Tibial artery (tissue), 4 donors: ENCODE results near the gene RETREG1.

Experiments
- DNase-seq, 2 donors: peaks; one replicate each; pipeline ENCODE4 v3.0.0-alpha.2; 2019
- H3K27ac ChIP-seq, 2 donors: fragments of 200-600 bp; sonication (generic) in 1 of 2; 1 replicate in 1 of 2; 2 replicates in 1 of 2; pipeline ENCODE4 v1.5.1; 2018 to 2019; ENCODE audit warnings: mild to moderate bottlenecking in 1 of 2
- H3K27me3 ChIP-seq, 2 donors: fragments of 200-600 bp; sonication (generic) in 1 of 2; one replicate each; pipeline versions ENCODE4 v1.5.1 to v1.6.0; 2016 to 2019
- H3K36me3 ChIP-seq, 3 donors: fragments of 200-600 bp; sonication (generic) in 2 of 3; one replicate each; pipeline ENCODE4 v1.5.1; 2016 to 2019; ENCODE audit warnings: mild to moderate bottlenecking in 2 of 3
- H3K4me1 ChIP-seq, 4 donors: fragments of 200-600 bp; sonication (generic) in 2 of 4; 1 replicate in 3 of 4; 2 replicates in 1 of 4; pipeline ENCODE4 v1.5.1; 2016 to 2019
- H3K4me3 ChIP-seq, 2 donors: fragments of 200-600 bp; sonication (generic) in 1 of 2; 1 replicate in 1 of 2; 2 replicates in 1 of 2; pipeline ENCODE4 v1.5.1; 2018 to 2019; ENCODE audit warnings: mild to moderate bottlenecking in 2 of 2
- H3K9me3 ChIP-seq, 3 donors: fragments of 200-600 bp; sonication (generic) in 1 of 3; one replicate each; pipeline ENCODE4 v1.5.1; 2016 to 2019
- intact Hi-C: fragments of 100-400 bp; cut with DNase I; formaldehyde crosslinking; loops from one replicate; pipeline ENCODE4 v1.15.0; 2023; ENCODE audit warnings: low total_unique reads
- TF ChIP-seq, protein P1 (sequence below), 2 experiments: fragments of 200-600 bp in 1 of 2; fragments of 450-650 bp in 1 of 2; IDR thresholded peaks; one replicate each; pipeline ENCODE4 v1.5.1; 2017 to 2019; ENCODE audit warnings: antibody characterized with exemption in 2 of 2, mild to moderate bottlenecking in 1 of 2, moderate library complexity in 1 of 2

The RETREG1 gene, protein sequence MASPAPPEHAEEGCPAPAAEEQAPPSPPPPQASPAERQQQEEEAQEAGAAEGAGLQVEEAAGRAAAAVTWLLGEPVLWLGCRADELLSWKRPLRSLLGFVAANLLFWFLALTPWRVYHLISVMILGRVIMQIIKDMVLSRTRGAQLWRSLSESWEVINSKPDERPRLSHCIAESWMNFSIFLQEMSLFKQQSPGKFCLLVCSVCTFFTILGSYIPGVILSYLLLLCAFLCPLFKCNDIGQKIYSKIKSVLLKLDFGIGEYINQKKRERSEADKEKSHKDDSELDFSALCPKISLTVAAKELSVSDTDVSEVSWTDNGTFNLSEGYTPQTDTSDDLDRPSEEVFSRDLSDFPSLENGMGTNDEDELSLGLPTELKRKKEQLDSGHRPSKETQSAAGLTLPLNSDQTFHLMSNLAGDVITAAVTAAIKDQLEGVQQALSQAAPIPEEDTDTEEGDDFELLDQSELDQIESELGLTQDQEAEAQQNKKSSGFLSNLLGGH

GRCh38 chr5:16616536-16617273, at the start of gene RETREG1:
Gene RETREG1 (minus strand): TSS chr5:16616997. CDS start chr5:16616971, 26 bp downstream.
- H3K27me3 ChIP-seq: peaks cover 0 to 2% of the 10 kb centered on the region in 2 donors
- peak within 1 kb of the TSS; percentile 53 to 66 for H3K4me3 ChIP-seq
- H3K27ac ChIP-seq: peak within 1 kb of the TSS; percentile 13 to 17
- H3K36me3 ChIP-seq: no peaks in the 10 kb centered on the region
- peaks cover 4 to 14% (median 10%) of the 10 kb centered on the region in 4 donors for H3K4me1 ChIP-seq
- DNase-seq: peak; percentile 45 to 71
- intact Hi-C loops: loop anchor here (5.0 kb wide), 1 partner anchor 1621 kb away; no protein-coding TSS in a partner anchor
- no peaks in the 10 kb centered on the region for H3K9me3 ChIP-seq
- TF ChIP-seq, protein P1, sequence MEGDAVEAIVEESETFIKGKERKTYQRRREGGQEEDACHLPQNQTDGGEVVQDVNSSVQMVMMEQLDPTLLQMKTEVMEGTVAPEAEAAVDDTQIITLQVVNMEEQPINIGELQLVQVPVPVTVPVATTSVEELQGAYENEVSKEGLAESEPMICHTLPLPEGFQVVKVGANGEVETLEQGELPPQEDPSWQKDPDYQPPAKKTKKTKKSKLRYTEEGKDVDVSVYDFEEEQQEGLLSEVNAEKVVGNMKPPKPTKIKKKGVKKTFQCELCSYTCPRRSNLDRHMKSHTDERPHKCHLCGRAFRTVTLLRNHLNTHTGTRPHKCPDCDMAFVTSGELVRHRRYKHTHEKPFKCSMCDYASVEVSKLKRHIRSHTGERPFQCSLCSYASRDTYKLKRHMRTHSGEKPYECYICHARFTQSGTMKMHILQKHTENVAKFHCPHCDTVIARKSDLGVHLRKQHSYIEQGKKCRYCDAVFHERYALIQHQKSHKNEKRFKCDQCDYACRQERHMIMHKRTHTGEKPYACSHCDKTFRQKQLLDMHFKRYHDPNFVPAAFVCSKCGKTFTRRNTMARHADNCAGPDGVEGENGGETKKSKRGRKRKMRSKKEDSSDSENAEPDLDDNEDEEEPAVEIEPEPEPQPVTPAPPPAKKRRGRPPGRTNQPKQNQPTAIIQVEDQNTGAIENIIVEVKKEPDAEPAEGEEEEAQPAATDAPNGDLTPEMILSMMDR (IDR thresholded peaks at IDR 0.05): no peak

DNA sequence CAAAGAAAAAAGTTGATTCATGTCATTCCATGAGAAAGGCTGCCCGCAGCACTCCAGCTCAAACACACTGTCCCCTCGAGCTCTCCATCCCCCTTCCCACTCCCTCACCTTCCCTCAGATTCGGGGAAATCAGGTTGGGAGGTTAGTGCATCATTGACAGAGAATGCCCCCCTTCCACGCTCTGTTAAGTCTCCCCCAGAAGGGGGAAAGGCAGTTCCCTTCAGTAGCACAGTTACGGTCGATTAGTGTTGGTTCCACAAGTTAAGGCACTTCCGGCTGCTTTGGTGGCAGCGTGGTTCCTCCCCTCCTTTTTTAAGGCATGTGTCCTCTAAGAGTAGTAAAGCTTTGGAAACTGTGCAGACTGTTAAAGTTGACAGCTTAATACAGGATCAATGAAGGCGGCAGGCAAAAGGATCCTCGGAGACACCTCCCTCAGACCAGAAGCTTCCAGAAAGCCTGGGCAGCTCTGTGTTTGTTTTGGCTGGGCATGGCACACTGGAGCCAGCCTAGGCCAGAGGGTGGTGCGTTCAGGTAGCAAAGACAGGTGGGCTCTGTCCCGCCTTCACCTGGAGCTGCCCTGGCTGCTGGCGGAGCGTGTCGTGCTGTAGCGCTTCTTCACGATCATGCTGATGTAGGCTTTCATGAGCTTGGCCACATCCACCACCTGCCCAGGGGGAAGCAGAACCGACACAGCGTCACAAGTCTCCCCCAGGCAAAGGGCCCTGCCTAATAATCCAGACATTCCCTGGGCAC, 49.5 kb upstream of the RETREG1 start:
- Histone ChIP-seq H3K27me3 (no peaks in the 10 kb centered on the region), H3K4me3 (no peak overlapping the region), H3K27ac (no peak overlapping the region), H3K36me3 (peaks cover 23 to 47% (median 27%) of the 10 kb centered on the region in 3 donors), H3K9me3 (no peaks in the 10 kb centered on the region), H3K4me1 (no peaks in the 10 kb centered on the region)
- intact Hi-C loops: no loop called here
- TF ChIP-seq, protein P1 (IDR thresholded peaks at IDR 0.05): no peak
- no peak for DNase-seq

GRCh38 chr5:16665601-16666000, 48.8 kb upstream of the RETREG1 start:
- TF ChIP-seq, protein P1 (IDR thresholded peaks at IDR 0.05): no peak
- DNase-seq: no peak
- Histone ChIP-seq H3K9me3 (no peaks in the 10 kb centered on the region), H3K36me3 (peaks cover 18 to 40% (median 20%) of the 10 kb centered on the region in 3 donors), H3K4me1 (no peaks in the 10 kb centered on the region), H3K4me3 (no peak overlapping the region), H3K27me3 (no peaks in the 10 kb centered on the region), H3K27ac (no peak overlapping the region)
- intact Hi-C loops: no loop called here

DNA sequence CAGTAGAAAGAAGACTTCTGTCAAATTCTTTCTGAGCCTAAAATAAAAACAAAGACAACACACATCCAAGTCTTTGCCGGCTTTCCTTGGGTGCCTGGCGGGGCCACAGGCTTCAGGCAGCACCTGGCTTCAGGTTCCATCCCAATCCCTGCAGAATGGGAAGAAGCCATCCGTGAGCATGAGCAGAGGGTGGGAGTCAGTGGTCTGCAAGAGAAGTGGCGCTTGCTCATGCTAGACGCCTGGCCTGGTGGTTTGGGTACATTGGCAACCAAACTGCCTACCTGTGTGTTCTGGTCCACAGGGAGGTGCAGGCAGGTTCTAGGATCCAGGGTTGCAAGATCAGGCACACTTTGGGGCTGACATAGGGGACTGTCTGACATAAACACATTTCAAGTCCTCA, 47.6 kb upstream of the RETREG1 start:
- Histone ChIP-seq H3K4me1 (no peaks in the 10 kb centered on the region), H3K36me3 (peaks cover 15 to 36% (median 17%) of the 10 kb centered on the region in 3 donors), H3K4me3 (no peak overlapping the region), H3K27me3 (no peaks in the 10 kb centered on the region), H3K27ac (no peak overlapping the region), H3K9me3 (no peaks in the 10 kb centered on the region)
- TF ChIP-seq, protein P1 (IDR thresholded peaks at IDR 0.05): no peak
- intact Hi-C loops: no loop called here
- no peak for DNase-seq

DNA sequence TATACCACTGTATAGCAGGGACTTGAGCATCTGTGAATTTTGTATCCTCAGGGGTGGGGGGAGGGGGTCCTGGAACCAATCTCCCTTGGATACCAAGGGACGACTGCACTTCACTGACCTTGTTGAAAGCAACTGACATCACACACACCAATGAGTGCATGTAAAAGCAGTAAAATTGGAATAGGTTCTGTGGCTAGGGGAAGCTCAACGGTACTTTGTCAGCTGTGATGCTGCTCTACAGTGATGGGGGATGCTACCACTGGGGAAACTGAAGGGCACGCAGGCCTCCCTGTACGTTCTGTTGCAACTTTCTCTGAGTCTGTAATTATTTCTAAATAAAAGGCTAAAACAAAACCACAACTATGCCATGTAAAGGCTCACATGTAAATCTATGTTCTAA, 47.0 kb upstream of the RETREG1 start:
- Histone ChIP-seq H3K9me3 (no peaks in the 10 kb centered on the region), H3K27ac (no peak overlapping the region), H3K4me3 (no peak overlapping the region), H3K4me1 (no peaks in the 10 kb centered on the region), H3K27me3 (no peaks in the 10 kb centered on the region), H3K36me3 (peaks cover 15 to 33% (median 17%) of the 10 kb centered on the region in 3 donors)
- no peak for DNase-seq
- intact Hi-C loops: no loop called here
- TF ChIP-seq, protein P1 (IDR thresholded peaks at IDR 0.05): no peak
